Liver (tissue), 3 donors: Measurements from ENCODE around the gene ECHDC3.

Source experiments
- EGR1 ChIP-seq, 2 donors: IDR thresholded peaks; 2 replicates each; pipeline ENCODE4 v1.6.1; 2016 to 2018; ENCODE audit warnings: antibody characterized with exemption in 2 of 2, low read depth in 2 of 2
- HNF4G ChIP-seq: IDR thresholded peaks from 2 replicates; pipeline ENCODE4 v1.6.1; 2016; ENCODE audit warnings: antibody characterized with exemption
- JUND ChIP-seq, 2 donors: IDR thresholded peaks; 2 replicates each; pipeline ENCODE4 v1.6.1; 2016; ENCODE audit warnings: antibody characterized with exemption in 2 of 2
- NR2F2 ChIP-seq: IDR thresholded peaks from 2 replicates; pipeline ENCODE4 v1.6.1; 2016; ENCODE audit warnings: antibody characterized with exemption
- TF ChIP-seq, protein P1 (sequence below): fragments of 150-350 bp; IDR thresholded peaks from 2 replicates; pipeline ENCODE4 v1.5.1; 2017; ENCODE audit warnings: improper control_type of control experiment, low read depth, low read length; ENCODE audit not compliant: missing input control
- TF ChIP-seq, protein P2 (sequence below): IDR thresholded peaks from 2 replicates; pipeline ENCODE4 v1.6.1; 2016; ENCODE audit warnings: antibody characterized with exemption, mild to moderate bottlenecking
- donor health status: healthy.
- donor health status: healthy.

DNA sequence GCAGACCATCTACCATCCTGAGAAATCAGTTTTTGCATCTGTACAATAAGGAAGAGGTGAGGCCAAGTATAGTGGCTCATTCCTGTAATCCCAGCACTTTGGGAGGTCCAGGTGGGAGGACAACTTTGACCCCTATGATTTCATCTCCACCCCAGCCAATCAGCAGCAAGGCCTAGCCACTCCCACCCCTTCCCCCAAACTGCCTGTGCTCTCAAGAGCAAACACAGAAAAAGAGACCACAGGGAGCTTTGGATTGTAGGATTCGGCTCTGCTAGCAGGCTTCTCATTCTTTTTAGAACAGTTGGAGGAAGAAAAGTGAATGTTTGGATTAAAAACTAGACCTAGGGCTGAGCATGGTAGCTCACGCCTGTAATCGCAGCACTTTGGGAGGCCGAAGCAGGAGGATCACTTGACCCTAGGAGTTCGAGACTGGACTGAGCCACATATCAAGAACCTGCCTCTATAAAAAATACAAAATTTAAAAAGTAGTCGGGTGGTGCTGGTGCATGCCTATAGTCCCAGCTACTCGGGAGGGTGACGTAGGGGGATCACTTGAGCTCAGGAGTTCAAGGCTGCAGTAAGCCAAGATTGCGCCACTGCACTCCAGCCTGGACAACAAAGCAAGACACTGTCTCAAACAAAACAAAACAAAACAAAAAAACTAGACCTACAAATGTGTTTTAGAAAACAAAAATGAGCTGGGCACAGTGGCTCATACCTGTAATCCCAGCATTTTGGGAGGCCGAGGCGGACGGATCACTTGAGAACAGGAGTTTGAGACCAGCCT, 55.9 kb downstream of the ECHDC3 start:
- TF ChIP-seq EGR1 (IDR thresholded peaks at IDR 0.05; ENCODE audit: low read depth in 2 of 2) (no peak), HNF4G (no peak), NR2F2 (no peak), JUND (IDR thresholded peaks at IDR 0.05) (no peak)
- TF ChIP-seq, protein P1, sequence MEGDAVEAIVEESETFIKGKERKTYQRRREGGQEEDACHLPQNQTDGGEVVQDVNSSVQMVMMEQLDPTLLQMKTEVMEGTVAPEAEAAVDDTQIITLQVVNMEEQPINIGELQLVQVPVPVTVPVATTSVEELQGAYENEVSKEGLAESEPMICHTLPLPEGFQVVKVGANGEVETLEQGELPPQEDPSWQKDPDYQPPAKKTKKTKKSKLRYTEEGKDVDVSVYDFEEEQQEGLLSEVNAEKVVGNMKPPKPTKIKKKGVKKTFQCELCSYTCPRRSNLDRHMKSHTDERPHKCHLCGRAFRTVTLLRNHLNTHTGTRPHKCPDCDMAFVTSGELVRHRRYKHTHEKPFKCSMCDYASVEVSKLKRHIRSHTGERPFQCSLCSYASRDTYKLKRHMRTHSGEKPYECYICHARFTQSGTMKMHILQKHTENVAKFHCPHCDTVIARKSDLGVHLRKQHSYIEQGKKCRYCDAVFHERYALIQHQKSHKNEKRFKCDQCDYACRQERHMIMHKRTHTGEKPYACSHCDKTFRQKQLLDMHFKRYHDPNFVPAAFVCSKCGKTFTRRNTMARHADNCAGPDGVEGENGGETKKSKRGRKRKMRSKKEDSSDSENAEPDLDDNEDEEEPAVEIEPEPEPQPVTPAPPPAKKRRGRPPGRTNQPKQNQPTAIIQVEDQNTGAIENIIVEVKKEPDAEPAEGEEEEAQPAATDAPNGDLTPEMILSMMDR, result no peak
- TF ChIP-seq, protein P2, sequence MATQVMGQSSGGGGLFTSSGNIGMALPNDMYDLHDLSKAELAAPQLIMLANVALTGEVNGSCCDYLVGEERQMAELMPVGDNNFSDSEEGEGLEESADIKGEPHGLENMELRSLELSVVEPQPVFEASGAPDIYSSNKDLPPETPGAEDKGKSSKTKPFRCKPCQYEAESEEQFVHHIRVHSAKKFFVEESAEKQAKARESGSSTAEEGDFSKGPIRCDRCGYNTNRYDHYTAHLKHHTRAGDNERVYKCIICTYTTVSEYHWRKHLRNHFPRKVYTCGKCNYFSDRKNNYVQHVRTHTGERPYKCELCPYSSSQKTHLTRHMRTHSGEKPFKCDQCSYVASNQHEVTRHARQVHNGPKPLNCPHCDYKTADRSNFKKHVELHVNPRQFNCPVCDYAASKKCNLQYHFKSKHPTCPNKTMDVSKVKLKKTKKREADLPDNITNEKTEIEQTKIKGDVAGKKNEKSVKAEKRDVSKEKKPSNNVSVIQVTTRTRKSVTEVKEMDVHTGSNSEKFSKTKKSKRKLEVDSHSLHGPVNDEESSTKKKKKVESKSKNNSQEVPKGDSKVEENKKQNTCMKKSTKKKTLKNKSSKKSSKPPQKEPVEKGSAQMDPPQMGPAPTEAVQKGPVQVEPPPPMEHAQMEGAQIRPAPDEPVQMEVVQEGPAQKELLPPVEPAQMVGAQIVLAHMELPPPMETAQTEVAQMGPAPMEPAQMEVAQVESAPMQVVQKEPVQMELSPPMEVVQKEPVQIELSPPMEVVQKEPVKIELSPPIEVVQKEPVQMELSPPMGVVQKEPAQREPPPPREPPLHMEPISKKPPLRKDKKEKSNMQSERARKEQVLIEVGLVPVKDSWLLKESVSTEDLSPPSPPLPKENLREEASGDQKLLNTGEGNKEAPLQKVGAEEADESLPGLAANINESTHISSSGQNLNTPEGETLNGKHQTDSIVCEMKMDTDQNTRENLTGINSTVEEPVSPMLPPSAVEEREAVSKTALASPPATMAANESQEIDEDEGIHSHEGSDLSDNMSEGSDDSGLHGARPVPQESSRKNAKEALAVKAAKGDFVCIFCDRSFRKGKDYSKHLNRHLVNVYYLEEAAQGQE, result no peak
